ENCODE results near the gene HOXD9. TPM values are rescaled to one million over a fixed set of nuclear protein-coding genes. Genes with fewer than 3 reads are reported as not detected.

HOXD9 gene
- total RNA-seq, 2 experiments from 2014 or later = not detected

- no peaks in the 10 kb centered on the region for H3K79me2 ChIP-seq (ENCODE audit: insufficient read depth, low read depth, low read length)
- no peaks in the 10 kb centered on the region for H4K20me1 ChIP-seq (ENCODE audit: insufficient read depth, low read length)
- TF ChIP-seq CTCF (conservative IDR thresholded peaks at IDR 0.05; ENCODE audit: low read length) (no peak), EZH2phosphoT487 (IDR thresholded peaks at IDR 0.05; ENCODE audit: borderline replicate concordance, low read depth, low read length) (no peak)
- H3K9me3 ChIP-seq (ENCODE audit: low read length) = no peaks in the 10 kb centered on the region
- no TSS peak for BruUV-seq (replicated peaks)
- no peak overlapping the region for H3K4me2 ChIP-seq (ENCODE audit: low read length)
- H3K9me2 ChIP-seq (ENCODE audit: insufficient read depth, low read length) = no peaks in the 10 kb centered on the region
- ChIA-PET CTCF (ENCODE audit: unreplicated experiment) (no interaction called here), POLR2A (interaction anchor here (0.7 kb wide), 1 partner anchor 474 kb away, joined by 3 read pairs; no protein-coding TSS in a partner anchor)
- H2AFZ ChIP-seq (ENCODE audit: low read length) = no peak overlapping the region
- H3K36me3 ChIP-seq (ENCODE audit: insufficient read depth, low read length) = no peaks in the 10 kb centered on the region
- intact Hi-C loops (cut with micrococcal nuclease; ENCODE audit: unreplicated experiment) = no loop called here
- no peak overlapping the region for H3K4me3 ChIP-seq (ENCODE audit: low read depth, low read length, poor library complexity, severe bottlenecking)
- H3K4me1 ChIP-seq (ENCODE audit: insufficient read depth, low read length, poor library complexity, severe bottlenecking) = no peaks in the 10 kb centered on the region
- no peak for DNase-seq (ENCODE audit: low spot score)
- H3K27ac ChIP-seq (ENCODE audit: low read depth, low read length, poor library complexity, severe bottlenecking) = no peak overlapping the region
Measured at GRCh38 chr2:176160251-176160985, 37.9 kb downstream of the HOXD9 start.

GRCh38 chr2:176160986-176161824 is 38.7 kb downstream of the HOXD9 start:
- ChIA-PET POLR2A (no interaction called here), CTCF (ENCODE audit: unreplicated experiment) (interaction anchor here (1.0 kb wide), 1 partner anchor 34 kb away, joined by 3 read pairs; no protein-coding TSS in a partner anchor)
- Histone ChIP-seq H3K36me3 (ENCODE audit: insufficient read depth, low read length) (no peaks in the 10 kb centered on the region), H3K27ac (ENCODE audit: low read depth, low read length, poor library complexity, severe bottlenecking) (no peak overlapping the region), H3K4me3 (ENCODE audit: low read depth, low read length, poor library complexity, severe bottlenecking) (no peak overlapping the region), H3K79me2 (ENCODE audit: insufficient read depth, low read depth, low read length) (no peaks in the 10 kb centered on the region), H2AFZ (ENCODE audit: low read length) (no peak overlapping the region), H3K9me2 (ENCODE audit: insufficient read depth, low read length) (no peaks in the 10 kb centered on the region), H3K4me2 (ENCODE audit: low read length) (no peak overlapping the region), H3K4me1 (ENCODE audit: insufficient read depth, low read length, poor library complexity, severe bottlenecking) (no peaks in the 10 kb centered on the region), H4K20me1 (ENCODE audit: insufficient read depth, low read length) (no peaks in the 10 kb centered on the region), H3K9me3 (ENCODE audit: low read length) (no peaks in the 10 kb centered on the region)
- intact Hi-C loops (cut with micrococcal nuclease; ENCODE audit: unreplicated experiment) = no loop called here
- no TSS peak for BruUV-seq (replicated peaks)
- TF ChIP-seq CTCF (conservative IDR thresholded peaks at IDR 0.05; ENCODE audit: low read length) (no peak), EZH2phosphoT487 (IDR thresholded peaks at IDR 0.05; ENCODE audit: borderline replicate concordance, low read depth, low read length) (no peak)
- no peak for DNase-seq (ENCODE audit: low spot score)
